ENCODE measurements around the gene KATNAL2.
A peak's percentile ranks its signal among the peaks of the same experiment; 100 is the strongest.

Gene KATNAL2

DNA sequence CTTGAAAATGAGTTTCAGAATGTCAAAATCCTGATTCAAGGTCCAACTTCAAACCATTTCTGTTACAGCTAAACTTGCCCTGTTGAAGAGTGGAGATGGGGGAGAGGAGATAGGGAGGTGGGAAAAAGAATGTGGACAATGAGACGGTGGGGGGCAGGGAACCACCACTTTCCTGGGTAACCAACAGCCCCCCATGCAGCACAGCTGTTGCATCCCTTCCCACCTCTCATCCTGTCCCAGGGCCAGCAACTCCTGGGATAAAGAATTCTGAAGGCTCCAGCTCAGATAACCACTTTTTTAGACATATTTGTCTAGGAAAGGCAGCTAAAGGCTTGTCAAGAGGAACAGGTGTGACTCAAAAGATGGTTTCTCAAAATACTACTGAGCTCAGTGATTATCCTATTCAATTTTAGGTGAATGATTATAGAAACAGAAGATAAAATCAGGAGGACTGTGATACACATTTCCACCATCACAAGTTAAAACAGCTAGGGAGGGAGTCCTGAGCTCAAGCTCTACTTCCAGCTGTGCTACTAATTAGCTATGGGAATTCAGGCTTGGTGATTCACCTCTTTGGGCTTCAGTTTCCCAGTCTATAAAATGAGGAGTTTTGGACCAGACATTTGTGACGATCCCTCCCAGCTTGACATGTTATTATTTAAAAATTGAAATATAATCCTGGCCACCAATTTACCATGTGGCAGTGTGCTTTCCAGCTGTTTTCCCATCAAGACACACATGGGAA is 196.6 kb downstream of the KATNAL2 start:
- H3K27ac ChIP-seq (ENCODE audit: low read length): no peak overlapping the region
- peaks cover 26 to 27% of the 10 kb centered on the region in 2 donors for H3K36me3 ChIP-seq (ENCODE audit: control insufficient read depth in 2 of 2, insufficient read depth in 2 of 2, low read length in 2 of 2)
- no peaks in the 10 kb centered on the region for H3K9me3 ChIP-seq (ENCODE audit: control insufficient read depth in 2 of 2, low read length in 2 of 2)
- no peak overlapping the region for H3K9ac ChIP-seq (ENCODE audit: low read length in 2 of 2)
- H3K27me3 ChIP-seq (ENCODE audit: control insufficient read depth in 1 of 2, insufficient read depth in 2 of 2, low read length in 2 of 2): no peaks in the 10 kb centered on the region
- no peaks in the 10 kb centered on the region for H3K4me1 ChIP-seq (ENCODE audit: control insufficient read depth, insufficient read depth, low read length)
- H3K4me3 ChIP-seq (ENCODE audit: low read length in 2 of 2): no peak overlapping the region

DNA sequence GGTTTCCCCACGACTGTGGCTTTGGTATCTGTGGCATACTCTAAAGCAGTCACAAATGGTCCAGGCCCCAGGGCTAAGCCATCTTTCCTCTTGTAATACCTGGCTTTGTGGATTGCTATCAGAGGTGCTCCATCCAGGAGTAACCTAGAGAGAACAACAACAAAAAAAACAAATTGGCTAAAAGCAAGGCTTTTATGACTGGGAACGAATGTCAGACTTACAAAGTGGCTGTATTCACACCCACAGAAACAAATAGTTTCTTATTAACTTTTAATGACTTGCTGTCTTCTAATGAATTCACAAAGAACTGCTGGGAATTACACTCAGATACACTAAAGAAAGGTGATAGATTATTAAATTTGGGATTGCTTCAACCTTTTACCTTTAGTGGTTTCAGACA is 197.8 kb downstream of the KATNAL2 start:
- no peak overlapping the region for H3K4me3 ChIP-seq (ENCODE audit: low read length in 2 of 2)
- no peaks in the 10 kb centered on the region for H3K9me3 ChIP-seq (ENCODE audit: control insufficient read depth in 2 of 2, low read length in 2 of 2)
- H3K9ac ChIP-seq (ENCODE audit: low read length in 2 of 2): no peak overlapping the region
- no peaks in the 10 kb centered on the region for H3K27me3 ChIP-seq (ENCODE audit: control insufficient read depth in 1 of 2, insufficient read depth in 2 of 2, low read length in 2 of 2)
- H3K27ac ChIP-seq (ENCODE audit: low read length): no peak overlapping the region
- peaks cover 23 to 26% of the 10 kb centered on the region in 2 donors for H3K36me3 ChIP-seq (ENCODE audit: control insufficient read depth in 2 of 2, insufficient read depth in 2 of 2, low read length in 2 of 2)
- no peaks in the 10 kb centered on the region for H3K4me1 ChIP-seq (ENCODE audit: control insufficient read depth, insufficient read depth, low read length)

DNA sequence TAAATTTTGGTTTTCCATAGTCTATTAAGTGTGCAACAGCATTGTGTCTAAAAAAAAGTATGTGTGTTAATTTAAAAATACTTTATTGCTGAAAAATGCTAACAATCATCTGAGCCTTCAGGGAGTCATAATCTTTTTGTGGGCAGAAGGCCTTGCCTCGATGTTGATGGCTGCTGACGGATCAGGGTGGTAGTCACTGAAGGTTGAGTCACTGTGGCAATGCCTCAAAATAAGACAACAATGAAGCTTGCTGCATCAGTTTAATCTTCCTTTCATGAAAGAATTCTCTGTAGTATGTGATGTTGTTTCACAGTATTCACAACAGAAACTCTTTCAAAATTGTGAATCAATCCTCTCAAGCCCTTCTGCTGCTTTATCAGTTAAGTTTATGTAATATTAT is 201.6 kb downstream of the KATNAL2 start:
- Histone ChIP-seq H3K27ac (ENCODE audit: low read length) (no peak overlapping the region), H3K27me3 (ENCODE audit: control insufficient read depth in 1 of 2, insufficient read depth in 2 of 2, low read length in 2 of 2) (no peaks in the 10 kb centered on the region), H3K9ac (ENCODE audit: low read length in 2 of 2) (no peak overlapping the region), H3K9me3 (ENCODE audit: control insufficient read depth in 2 of 2, low read length in 2 of 2) (no peaks in the 10 kb centered on the region), H3K4me3 (ENCODE audit: low read length in 2 of 2) (no peak overlapping the region), H3K4me1 (ENCODE audit: control insufficient read depth, insufficient read depth, low read length) (no peaks in the 10 kb centered on the region), H3K36me3 (ENCODE audit: control insufficient read depth in 2 of 2, insufficient read depth in 2 of 2, low read length in 2 of 2) (peaks cover 8 to 14% of the 10 kb centered on the region in 2 donors)

DNA sequence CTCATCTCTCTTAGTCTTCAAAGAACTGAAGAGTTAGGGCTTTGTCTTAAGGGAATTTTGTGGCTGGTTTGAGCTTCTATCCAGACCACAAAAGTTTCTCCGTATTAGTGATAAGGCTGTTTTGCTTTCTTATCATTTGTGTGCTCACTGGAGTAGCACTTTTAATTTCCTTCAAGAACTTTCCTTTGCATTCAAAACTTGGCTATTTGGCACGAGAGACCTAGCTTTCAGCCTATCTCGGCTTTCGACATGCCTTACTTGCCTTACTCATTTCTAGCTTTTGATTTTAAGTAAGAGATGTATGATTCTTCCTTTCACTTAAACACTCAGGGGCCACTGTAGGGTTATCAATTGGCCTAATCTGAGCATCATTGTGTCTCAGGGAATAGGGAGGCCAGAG is 203.0 kb downstream of the KATNAL2 start:
- Histone ChIP-seq H3K4me3 (ENCODE audit: low read length in 2 of 2) (no peak overlapping the region), H3K27ac (ENCODE audit: low read length) (no peak overlapping the region), H3K9ac (ENCODE audit: low read length in 2 of 2) (no peak overlapping the region), H3K9me3 (ENCODE audit: control insufficient read depth in 2 of 2, low read length in 2 of 2) (no peaks in the 10 kb centered on the region), H3K4me1 (ENCODE audit: control insufficient read depth, insufficient read depth, low read length) (no peaks in the 10 kb centered on the region), H3K36me3 (ENCODE audit: control insufficient read depth in 2 of 2, insufficient read depth in 2 of 2, low read length in 2 of 2) (peaks cover 5 to 6% of the 10 kb centered on the region in 2 donors), H3K27me3 (ENCODE audit: control insufficient read depth in 1 of 2, insufficient read depth in 2 of 2, low read length in 2 of 2) (no peaks in the 10 kb centered on the region)

DNA sequence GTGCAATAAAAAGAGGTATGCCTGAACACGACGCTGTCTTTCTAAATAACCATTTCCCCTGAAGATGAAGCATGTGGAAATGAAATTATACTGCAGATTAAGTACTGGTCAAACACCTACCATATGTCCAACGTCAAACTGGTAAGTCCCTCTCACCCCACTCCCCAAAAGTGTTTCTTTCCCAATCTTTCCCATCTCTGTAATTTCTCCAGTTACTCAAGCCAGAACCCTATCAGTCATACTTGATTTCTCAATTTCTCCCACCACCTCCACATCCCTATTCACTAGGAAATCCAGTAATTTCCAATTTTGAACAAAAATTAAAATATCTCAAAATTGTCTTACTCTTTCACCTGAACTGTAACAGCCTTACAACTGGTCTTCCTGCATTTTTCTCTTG is 203.7 kb downstream of the KATNAL2 start:
- no peak overlapping the region for H3K4me3 ChIP-seq (ENCODE audit: low read length in 2 of 2)
- no peaks in the 10 kb centered on the region for H3K9me3 ChIP-seq (ENCODE audit: control insufficient read depth in 2 of 2, low read length in 2 of 2)
- H3K36me3 ChIP-seq (ENCODE audit: control insufficient read depth in 2 of 2, insufficient read depth in 2 of 2, low read length in 2 of 2): peaks cover 6 to 7% of the 10 kb centered on the region in 2 donors
- no peaks in the 10 kb centered on the region for H3K4me1 ChIP-seq (ENCODE audit: control insufficient read depth, insufficient read depth, low read length)
- no peak overlapping the region for H3K9ac ChIP-seq (ENCODE audit: low read length in 2 of 2)
- H3K27me3 ChIP-seq (ENCODE audit: control insufficient read depth in 1 of 2, insufficient read depth in 2 of 2, low read length in 2 of 2): no peaks in the 10 kb centered on the region
- H3K27ac ChIP-seq (ENCODE audit: low read length): no peak overlapping the region

DNA sequence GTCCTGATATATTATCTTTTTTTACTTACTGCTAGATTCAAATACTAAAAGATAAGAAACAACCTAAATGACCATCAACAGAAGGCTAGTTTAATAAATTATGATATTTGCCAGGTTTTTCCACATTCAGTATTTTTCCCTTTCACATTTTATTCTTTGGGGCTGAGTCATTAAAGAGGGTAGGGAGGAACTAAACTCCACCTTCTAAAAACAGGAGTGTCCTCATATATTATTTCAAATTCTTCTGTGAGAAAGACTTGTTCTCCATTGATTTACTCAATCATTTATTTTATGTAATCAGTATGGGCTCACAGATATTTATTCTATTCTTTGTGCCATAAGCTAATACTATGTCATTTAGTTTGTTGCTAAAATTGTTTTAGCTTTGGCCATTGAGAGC is 223.9 kb downstream of the KATNAL2 start:
- no peaks in the 10 kb centered on the region for H3K36me3 ChIP-seq (ENCODE audit: control insufficient read depth in 2 of 2, insufficient read depth in 2 of 2, low read length in 2 of 2)
- no peaks in the 10 kb centered on the region for H3K27me3 ChIP-seq (ENCODE audit: control insufficient read depth in 1 of 2, insufficient read depth in 2 of 2, low read length in 2 of 2)
- H3K9ac ChIP-seq (ENCODE audit: low read length in 2 of 2): no peak overlapping the region
- no peaks in the 10 kb centered on the region for H3K4me1 ChIP-seq (ENCODE audit: control insufficient read depth, insufficient read depth, low read length)
- no peaks in the 10 kb centered on the region for H3K9me3 ChIP-seq (ENCODE audit: control insufficient read depth in 2 of 2, low read length in 2 of 2)
- H3K4me3 ChIP-seq (ENCODE audit: low read length in 2 of 2): no peak overlapping the region
- no peak overlapping the region for H3K27ac ChIP-seq (ENCODE audit: low read length)

DNA sequence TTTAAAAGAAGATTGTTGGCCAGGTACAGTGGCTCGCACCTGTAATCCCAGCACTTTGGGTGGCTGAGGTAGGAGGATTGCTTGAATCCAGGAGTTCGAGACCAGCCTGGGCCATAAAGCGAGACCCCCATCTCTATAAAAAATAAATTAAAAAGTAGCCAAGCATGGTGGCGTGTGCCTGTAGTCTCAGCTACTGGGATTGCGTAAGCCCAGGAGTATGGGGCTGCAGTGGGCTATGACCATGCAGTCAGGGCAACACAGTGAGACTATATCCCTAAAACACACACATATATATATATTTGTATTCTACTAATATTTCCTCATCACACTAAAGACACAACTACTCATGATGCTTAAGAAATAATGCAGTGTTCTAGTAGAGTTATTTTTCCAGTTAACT is 225.8 kb downstream of the KATNAL2 start:
- H3K27ac ChIP-seq (ENCODE audit: low read length): no peak overlapping the region
- no peaks in the 10 kb centered on the region for H3K36me3 ChIP-seq (ENCODE audit: control insufficient read depth in 2 of 2, insufficient read depth in 2 of 2, low read length in 2 of 2)
- no peaks in the 10 kb centered on the region for H3K4me1 ChIP-seq (ENCODE audit: control insufficient read depth, insufficient read depth, low read length)
- no peaks in the 10 kb centered on the region for H3K9me3 ChIP-seq (ENCODE audit: control insufficient read depth in 2 of 2, low read length in 2 of 2)
- no peaks in the 10 kb centered on the region for H3K27me3 ChIP-seq (ENCODE audit: control insufficient read depth in 1 of 2, insufficient read depth in 2 of 2, low read length in 2 of 2)
- no peak overlapping the region for H3K4me3 ChIP-seq (ENCODE audit: low read length in 2 of 2)
- no peak overlapping the region for H3K9ac ChIP-seq (ENCODE audit: low read length in 2 of 2)

DNA sequence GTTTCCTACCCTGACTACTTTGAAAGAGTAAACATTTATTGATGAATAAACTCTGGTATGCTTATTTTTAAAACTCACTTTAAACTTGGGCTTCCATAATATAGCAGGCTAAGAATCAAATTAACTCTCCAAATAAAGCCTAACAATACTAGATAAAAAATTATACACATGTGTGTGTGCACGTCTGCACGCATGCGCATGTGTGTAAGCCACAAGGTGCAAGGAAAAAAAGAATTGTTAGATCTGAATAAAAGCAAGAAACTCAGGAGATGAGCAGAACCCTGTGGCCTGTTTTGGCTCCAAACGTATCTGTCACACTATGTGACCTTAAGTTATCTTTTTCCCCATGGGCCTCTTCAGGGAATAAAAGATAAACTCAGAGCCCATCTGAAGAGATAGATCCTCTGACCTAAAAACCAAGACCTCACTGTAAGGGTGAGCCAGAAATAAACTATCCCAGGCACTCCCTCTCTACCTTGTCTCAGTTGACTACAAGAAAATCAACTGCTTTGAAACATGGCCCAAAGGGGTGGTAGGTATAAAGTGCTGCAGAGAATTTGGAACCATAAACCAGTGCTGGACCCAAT is 226.6 kb downstream of the KATNAL2 start:
- no peaks in the 10 kb centered on the region for H3K4me1 ChIP-seq (ENCODE audit: control insufficient read depth, insufficient read depth, low read length)
- no peak overlapping the region for H3K9ac ChIP-seq (ENCODE audit: low read length in 2 of 2)
- H3K27me3 ChIP-seq (ENCODE audit: control insufficient read depth in 1 of 2, insufficient read depth in 2 of 2, low read length in 2 of 2): no peaks in the 10 kb centered on the region
- H3K27ac ChIP-seq (ENCODE audit: low read length): no peak overlapping the region
- no peaks in the 10 kb centered on the region for H3K36me3 ChIP-seq (ENCODE audit: control insufficient read depth in 2 of 2, insufficient read depth in 2 of 2, low read length in 2 of 2)
- no peaks in the 10 kb centered on the region for H3K9me3 ChIP-seq (ENCODE audit: control insufficient read depth in 2 of 2, low read length in 2 of 2)
- no peak overlapping the region for H3K4me3 ChIP-seq (ENCODE audit: low read length in 2 of 2)

DNA sequence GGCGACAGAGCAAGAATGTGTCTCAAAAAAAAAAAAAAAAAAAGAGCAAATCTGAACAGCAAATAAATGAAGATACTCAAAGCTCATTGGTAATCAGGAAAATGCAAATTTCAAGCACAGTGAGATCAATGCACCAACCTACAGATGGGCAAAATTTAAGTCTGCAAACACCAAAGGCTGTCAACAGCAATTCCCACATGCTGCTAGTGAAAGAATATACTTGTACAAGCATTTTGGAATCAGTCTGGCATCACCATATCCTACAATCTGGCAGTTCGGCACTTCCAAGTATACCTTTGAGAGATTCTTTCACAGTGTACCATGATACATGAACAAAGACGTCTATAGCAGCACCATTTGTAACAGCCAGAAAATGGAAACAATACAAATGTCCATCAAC is 228.8 kb downstream of the KATNAL2 start:
- Histone ChIP-seq H3K4me3 (ENCODE audit: low read length in 2 of 2) (no peak overlapping the region), H3K36me3 (ENCODE audit: control insufficient read depth in 2 of 2, insufficient read depth in 2 of 2, low read length in 2 of 2) (no peaks in the 10 kb centered on the region), H3K9ac (ENCODE audit: low read length in 2 of 2) (no peak overlapping the region), H3K4me1 (ENCODE audit: control insufficient read depth, insufficient read depth, low read length) (peaks cover 11% of the 10 kb centered on the region), H3K27ac (ENCODE audit: low read length) (no peak overlapping the region), H3K9me3 (ENCODE audit: control insufficient read depth in 2 of 2, low read length in 2 of 2) (no peaks in the 10 kb centered on the region), H3K27me3 (ENCODE audit: control insufficient read depth in 1 of 2, insufficient read depth in 2 of 2, low read length in 2 of 2) (no peaks in the 10 kb centered on the region)

DNA sequence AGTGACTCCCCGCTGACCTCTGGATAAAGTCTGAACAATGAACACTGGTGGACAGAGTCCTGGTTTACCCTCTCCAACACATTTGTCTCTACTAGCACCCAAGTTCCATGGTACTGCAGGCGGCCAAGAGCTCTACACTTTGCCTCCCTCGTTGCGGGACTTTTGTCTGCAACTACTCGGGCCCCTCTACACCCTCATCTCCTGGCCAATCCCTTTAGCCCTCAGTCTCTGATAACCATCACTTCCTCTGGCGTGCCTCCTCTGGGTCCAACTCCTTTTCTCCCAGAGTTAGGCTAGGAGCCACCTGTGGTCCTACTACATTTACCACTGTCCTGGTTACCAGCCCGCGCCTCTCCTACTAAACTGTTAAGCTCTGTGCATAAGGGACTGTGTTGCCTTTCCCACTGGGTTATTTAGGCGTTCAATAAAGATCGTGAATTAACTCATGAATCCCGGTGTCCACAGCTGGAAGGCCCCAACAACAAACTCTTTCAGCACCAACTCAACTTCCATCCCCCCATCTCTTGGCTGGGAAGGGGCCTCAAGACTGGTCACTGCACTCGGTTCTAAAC is 232.1 kb downstream of the KATNAL2 start:
- H3K27me3 ChIP-seq (ENCODE audit: control insufficient read depth in 1 of 2, insufficient read depth in 2 of 2, low read length in 2 of 2): no peaks in the 10 kb centered on the region
- H3K4me3 ChIP-seq (ENCODE audit: low read length in 2 of 2): peak overlapping the region; percentile 94 to 96
- no peaks in the 10 kb centered on the region for H3K36me3 ChIP-seq (ENCODE audit: control insufficient read depth in 2 of 2, insufficient read depth in 2 of 2, low read length in 2 of 2)
- H3K4me1 ChIP-seq (ENCODE audit: control insufficient read depth, insufficient read depth, low read length): peaks cover 13% of the 10 kb centered on the region
- peak overlapping the region; percentile 96 to 97 for H3K9ac ChIP-seq (ENCODE audit: low read length in 2 of 2)
- no peaks in the 10 kb centered on the region for H3K9me3 ChIP-seq (ENCODE audit: control insufficient read depth in 2 of 2, low read length in 2 of 2)
- H3K27ac ChIP-seq (ENCODE audit: low read length): peak overlapping the region; percentile 91
